GM19025 (cell line): ENCODE data around the gene SIVA1.

ENCODE experiments used
- ATAC-seq: cut with Tn5 transposase; IDR thresholded peaks from one replicate; pipeline ENCODE4 v1.9.1; 2021; ENCODE audit warnings: mild to moderate bottlenecking, low read depth, moderate library complexity; ENCODE audit not compliant: unreplicated experiment

Gene SIVA1

DNA sequence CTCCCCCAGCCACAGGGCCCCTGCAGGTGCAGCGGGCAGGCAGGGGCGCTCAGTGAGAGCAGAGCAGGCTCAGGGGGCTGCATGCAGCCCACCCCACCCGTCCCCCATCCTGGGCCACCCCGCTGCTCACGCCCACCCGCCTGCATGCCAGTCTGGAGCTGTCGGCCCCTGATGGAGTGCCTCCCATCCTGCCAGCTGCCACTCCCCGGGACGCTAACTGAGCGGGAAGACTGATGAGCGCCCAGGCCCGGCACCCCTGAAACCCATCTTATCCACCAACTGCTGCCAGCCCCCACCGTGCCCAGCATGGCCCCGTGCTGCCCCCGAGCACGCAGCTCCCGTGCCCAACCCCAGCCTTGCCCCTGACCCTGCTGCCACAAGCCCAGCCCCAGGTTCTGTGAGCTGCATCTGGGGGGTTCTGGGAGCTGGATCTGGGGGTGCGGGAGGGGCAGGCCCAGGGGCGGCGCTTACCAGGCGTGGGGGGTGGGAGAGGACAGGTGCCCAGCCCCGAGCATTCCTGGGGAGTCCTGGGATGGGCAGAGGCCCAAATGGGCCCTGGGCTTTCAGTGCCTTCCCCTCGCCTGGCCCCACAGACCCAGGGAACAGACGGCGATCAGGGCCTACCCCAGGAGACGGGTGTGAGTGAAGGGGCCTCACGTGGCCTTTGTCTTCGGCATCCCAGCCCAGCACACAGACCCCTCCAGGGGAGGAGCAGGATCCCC lies 29.3 kb downstream of the SIVA1 start:
- ATAC-seq: no peak

DNA sequence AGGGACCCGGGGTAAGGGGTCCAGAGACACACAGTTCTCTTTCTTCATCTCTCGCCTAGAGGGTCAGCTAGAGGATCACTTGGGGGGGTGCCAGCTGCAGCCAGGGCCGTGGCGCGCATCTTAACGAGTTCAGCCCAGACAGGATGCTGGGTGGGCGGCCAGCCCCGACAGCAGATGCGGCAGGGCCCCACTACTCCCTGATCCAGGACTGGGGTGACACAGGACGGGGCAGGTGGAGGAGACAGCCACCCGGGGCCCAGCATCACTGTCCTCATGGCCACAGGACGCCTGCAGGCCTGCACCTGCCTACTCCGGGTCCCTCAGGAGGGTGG lies 29.8 kb downstream of the SIVA1 start:
- no peak for ATAC-seq

DNA sequence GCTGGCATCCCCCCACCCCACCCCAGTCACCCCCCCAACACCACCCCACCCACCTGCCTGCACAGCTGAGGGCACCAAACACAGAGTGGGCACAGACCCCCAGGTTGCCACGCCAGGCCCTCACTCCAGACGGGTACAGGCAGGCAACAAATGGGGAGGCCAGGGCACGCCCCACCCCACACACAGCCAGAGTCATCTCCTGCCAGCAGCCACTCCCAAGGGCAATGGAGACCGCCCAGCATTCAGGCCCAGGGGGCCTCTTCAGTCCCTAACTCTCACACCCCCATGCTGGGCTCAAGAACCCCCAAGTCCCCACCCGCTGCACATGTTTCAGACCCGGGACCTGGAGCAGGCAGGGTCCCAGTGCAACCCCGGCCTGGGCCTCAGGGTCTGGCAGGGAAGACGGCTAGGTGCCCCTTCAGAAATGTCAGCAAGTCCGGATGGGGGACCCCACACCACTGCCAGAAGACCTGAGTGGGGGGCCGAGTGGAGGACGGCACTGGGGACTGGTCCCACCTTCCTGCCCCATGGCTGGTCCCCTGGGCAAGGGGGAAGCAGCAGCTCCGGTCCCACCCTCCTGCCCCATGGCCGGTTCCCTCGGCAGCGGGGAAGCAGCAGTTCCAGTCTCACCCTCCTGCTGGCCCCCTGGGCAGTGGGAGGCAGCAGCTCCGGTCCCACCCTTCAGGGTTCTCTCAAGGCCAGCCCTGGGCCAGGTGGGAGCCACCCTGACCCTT lies 30.7 kb downstream of the SIVA1 start:
- no peak for ATAC-seq

DNA sequence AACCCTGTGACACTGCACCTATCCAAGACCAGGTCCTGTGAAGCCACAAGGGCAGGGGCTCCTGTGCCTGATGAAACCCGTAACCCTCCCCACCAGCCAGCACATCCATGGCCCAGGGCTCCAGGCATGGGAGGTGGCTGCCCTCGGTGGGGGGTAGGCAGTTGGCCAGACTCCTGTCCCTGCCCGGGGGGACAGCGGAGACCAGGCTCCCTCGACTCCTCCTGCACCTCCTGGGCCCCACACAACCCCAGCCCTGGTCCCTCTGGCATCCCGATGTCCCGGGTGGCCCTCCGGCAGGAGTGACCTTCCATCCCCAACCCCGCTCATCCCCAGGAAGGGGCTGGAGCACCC lies 31.2 kb downstream of the SIVA1 start:
- no peak for ATAC-seq

DNA sequence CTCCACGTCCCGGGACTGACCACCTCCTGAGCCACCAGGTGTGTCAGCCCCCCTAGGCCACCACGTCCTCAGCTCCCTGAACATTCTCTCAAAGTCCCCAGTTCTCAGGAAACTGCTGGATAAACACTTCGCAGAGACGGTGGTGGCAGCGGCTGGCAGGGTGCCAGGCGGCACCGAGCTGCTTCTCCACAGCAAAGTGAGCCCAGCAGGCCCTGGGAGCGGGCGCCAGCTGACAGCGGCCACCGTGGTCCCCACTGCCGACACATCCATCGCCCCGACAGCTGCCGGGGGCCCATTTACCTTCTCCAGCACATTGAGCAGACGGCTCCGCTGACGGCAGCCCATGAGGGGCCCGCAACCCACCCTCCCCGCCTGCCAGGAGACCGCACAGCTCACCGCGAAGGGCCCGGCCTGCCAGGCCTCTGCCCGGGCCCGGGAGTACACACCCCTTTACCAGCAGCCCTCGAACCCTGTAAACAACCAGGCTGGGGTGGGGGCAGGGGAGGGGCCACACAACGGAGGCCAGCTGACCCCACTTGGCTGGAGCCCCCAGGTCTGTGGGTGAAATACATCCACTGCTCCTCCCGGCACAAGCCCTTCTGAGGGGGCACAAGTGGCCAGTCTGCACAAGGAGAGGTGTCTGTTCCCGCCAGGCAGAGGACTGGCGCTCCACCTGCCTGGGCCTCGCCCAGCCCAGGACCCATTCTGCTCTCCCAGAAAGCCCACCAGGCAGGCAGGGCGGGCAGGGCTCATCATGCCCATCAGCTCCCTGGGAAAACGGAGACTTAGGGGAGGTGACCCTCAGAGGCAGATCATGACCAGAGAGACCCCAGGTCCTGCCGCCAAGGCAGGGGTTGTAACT lies 32.1 kb downstream of the SIVA1 start:
- no peak for ATAC-seq

DNA sequence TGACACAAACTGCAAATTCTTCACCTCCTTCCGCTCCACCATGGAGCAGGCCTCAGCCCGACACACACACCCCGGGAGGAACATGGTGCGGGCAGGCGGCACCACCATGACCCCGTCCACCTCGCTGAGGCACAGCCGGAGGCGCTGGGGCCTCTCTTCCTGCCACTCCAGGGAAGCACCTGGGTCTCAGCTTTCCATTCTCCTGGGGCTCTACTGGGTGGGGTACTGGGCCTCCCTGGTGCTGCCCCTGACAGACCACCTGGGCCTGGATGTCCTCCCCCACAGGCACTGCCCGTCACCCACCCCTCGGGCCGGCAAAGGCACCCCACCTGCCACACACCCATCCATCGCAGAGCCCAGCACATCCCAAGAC lies 32.7 kb downstream of the SIVA1 start:
- no peak for ATAC-seq

DNA sequence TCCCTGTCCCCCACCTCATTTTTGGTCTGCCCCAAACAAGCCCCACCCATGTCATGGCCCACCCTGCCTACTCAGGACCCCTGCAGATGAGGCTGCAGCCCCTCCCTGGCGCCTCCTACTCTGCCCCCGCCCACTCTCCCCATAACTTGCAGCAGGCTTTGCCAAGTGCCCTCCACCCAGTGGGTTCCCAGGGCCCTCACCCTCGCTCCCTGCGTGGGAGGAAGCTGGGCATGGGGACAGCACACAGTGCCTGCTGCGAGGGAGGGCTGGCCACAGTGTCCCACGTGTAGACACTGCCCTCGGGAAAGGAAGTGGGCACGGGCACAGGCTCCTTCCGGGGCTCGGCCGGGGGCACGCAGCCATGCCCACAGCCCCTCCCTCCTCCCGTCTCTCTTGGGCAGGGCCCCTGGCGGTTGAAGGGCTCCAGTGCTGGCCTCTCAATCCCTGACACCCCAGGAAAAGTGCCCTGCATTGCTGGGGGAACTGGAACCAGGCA lies 33.2 kb downstream of the SIVA1 start:
- no peak for ATAC-seq

DNA sequence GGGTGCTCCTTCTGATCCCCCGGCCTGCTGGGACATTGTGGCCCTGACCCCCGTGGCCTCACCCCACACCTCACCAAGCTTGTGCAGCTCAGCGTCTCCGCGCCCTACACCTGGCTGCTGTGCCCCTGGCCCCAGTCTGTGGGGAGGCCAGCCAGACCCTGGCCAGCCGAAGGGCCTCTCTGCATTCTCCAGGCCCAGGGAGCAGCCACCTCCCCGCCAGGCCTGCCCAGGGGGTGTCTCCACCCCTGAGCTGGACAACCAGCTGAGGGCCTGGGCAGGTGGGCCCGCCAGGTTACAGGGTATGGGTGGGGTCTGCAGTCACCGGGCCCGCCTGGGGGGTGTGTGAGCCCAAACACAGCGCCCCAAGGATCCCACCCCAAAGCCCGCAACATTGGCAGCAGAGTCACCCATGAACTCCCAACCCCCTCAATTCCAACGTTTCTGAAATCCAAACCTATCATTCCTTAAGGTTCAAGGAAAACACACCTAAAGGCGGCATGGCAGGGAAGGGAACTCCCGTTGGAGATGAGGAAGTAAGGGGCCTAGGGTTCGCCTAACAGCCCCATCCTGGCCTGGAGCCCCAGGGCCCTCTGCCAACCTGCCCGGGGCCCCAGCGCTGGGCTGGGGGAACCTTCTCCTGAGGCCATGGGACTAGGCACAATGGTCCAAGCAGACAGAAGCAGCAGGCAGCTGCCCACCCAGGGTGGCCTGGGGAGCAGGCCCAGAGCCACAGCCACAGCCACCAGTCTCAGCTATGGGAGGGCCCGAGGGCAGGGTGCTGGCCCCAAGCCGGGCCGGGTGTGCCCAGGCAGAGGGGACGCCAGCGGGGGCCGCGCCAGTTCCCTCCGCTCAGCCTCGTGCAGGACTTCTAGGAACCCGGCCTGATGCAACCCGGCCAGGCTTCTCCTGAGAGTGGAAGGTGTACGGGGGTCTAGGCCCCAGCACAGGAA lies 34.1 kb downstream of the SIVA1 start:
- ATAC-seq: no peak

DNA sequence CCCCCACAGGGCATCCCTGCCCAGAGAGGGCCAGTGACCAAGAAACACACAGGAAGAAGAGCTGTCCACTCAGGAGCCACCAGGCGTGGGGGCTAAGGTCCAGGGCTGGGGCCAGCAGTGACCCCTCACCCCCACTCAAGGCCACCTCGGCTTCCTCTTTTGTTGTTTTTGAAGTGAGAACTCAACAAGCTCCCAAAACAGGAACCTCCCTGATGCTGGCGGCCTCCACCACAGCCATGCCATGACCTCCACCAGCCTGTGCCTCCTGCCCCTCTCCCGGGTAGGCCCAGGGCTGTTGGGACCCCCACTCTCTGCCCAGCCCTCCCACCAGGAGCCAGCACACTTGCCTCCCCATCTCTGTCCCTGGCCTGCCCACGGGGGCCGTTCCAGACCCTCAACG lies 34.8 kb downstream of the SIVA1 start:
- no peak for ATAC-seq

DNA sequence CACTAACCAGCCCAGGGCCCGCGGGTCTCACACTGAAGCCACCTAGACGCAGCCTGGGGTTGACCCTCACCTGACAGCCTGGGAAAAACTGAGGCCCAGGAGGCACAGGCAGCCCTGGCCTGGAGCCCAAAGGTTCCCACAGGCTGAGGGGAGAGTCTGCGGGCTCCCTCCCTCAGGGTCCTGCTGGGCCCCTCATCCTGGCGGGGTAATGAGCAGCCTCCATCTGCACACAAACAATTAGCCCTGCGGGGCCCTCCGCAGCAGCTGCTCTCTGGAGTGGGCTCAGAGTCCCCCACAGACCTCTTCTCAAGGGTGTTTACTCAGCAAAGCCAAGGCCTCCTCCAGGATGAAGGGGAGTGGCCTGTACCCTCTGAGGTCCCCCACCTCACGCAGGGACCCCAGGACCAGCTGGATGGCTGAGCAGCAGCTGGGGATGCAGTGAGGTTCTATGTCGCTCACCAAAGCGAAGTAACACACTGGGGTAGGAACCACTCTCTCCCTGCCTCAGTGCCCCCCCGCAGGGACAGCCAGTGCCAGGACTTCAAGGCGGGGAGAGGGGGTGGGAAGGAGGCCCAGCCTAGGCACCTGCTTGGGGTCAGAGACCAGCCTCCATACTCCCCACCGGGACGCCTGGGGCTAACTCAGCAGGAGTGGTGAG lies 35.3 kb downstream of the SIVA1 start:
- ATAC-seq: no peak

DNA sequence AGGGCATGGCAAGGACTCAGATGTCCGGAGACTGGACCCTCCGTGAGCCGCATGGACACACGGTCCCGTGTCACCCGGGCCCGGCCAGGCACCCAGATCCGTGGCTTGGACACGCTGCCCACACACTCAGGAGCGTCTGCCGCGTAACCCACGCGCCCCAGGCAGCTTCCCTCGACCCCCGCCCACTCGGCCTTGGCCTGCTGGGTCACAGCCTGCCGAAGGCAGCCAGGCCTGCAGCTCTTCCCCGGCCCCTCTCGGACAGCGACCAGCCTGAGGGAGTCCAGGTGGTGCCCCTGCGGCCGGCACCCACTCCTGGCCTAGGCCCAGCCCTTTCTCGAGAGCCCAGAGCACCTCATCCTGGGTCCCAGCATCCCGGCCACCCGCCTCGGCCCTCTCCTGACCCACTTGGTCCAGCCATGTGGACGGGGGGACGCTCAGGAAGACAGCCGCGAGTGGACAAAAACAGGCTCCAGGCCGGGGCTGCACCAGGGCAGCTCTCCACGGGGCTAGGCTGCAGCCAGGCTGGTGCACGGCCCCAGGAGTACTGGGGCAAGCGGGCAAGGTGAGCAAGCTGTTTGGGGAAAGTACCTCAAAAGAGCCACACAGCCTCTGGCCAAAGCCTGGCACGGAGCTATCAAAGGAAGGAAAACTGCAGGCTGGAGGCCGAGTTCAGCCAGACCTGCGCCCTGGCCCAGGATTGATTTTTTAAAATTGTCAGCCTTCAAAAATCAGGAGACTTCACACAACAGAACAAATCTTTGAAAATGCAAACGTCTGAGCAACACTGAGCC lies 36.1 kb downstream of the SIVA1 start:
- no peak for ATAC-seq

DNA sequence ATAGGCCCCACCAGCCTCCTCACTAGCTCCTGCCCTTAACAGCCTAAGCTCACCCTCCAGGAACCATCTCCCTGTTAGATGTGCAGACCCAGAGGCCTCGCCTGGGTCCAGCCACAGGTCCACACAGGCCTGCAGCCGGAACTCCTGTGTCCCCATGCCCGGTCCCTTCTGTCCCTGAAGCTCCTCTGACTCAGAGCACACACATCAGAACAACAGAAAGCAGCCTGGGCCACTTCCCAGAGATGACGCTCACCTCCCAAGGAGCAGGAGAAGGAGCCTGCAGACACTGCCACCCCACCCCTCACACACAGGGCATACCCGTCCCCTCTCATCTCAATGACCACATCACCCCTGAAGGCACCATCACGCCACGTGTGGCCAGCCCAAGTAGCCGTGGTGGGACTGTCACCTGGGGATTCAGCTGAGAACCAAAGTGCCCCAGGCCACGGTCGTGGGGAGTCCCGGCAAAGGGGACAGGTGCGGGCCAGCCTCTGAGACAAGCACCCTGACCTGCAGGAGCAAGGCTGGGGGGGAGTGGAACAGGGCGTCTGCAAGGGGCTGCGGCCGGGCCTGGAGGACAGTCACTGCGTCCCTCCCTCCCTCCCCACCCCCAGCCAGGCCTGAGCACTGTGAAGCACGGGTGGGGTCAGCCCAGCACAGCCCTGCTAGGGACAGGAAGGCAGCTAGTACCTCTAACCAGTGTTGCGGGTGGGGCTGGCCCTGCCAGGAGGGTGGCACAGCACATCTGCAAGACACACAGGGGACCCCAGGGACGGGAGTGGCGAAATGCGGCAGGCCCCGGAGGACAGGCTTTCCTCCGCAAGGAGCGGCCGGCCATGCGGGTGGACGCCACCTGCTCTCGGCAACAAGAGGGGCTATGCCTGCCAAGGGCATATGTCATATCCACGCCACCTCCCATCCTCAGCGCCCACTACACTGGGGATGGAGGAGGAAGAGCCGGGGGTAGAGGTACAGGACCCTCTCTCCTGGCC lies 37.1 kb downstream of the SIVA1 start:
- ATAC-seq: no peak

DNA sequence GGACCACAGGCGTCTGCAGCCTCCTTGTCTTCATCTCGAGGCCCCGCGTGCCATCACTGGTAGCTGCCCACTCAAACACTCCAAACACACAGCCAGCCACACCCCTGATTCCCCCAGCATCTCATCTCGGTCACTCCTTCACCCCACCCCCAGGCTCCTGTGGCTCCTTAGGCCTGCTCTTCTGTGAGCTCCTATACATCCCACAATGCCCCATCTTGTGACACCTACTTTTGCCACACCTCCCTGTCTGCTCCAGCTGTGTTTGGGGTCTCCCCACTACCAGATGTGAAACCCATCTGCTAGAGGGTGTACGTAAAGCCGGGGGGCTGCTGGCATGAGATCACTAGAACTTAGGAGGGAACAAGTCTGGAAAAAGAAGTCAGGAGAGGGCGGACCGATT lies 38.5 kb downstream of the SIVA1 start:
- ATAC-seq: no peak

DNA sequence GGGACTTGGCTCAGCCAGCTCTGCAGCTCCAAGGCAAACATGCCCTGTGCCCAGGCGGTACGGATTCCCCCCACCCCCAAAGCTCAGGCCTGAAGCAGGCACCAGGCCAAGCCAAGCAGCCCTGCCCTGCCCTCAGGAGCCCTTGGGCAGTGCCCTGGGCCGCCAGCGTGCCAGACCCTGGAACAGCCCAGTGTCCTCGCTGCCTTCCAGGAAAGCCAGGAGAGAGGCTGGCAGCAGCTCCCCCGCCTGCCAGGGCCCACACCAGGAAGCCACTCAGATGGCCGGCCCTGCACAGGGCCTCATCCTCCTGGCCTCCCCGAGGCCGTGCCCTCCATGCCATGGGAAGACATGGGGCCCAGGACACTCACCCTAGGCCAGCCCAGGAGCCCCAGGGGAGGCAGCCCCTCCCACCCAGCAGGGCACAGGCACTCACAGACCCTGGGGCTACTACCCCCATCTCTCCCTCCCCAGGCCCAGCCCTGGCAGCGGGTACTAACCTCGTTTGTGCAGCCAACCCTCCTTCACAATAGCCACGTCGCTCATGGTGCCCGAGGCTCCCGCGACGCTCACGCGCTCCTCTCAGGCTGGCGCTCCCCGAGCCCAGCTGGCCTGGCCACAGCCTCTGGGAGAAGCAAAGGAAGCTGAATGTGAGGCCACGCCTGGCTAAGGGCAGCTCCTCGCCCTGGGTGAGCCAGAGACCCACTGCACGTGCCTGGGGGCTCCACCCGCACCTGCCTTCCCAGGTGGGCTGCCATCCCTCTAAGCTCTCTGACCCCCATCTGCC lies 39.3 kb downstream of the SIVA1 start:
- no peak for ATAC-seq

DNA sequence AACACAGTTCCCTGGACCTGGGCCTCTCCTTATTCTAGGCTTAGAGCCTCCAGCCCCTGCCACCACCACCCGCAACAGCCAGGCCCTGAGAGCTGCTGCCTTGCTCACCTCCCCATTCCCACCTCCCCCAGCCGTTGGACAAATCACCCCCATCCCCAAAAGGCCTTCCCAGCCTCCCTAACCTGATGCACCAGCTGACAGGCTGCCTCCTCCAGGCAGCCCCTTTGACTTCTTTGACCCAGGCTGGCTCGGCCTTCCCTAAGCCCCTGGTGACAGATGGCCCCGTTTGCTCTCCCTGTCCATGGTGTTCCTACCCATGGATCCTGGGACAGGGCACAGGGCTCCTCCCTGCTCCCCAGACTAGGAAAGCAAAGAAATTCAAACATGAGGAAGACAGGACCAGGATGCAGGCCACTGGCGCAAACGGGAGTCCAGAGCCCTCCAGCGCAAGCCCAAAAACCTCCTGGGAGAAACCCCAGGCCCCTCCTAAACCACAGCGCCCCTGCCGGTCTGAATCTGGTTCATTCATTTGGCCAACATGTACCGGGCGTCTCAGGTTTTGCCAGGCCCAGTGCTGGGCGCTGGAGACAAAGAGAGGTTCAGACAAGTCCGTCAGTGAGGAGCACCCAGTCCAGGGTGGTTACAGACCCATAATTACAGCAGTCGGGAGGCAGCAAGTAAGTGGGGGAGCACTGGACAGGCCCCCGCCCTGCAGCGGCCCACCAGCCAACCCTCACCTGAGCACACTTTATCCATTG lies 40.2 kb downstream of the SIVA1 start:
- no peak for ATAC-seq

DNA sequence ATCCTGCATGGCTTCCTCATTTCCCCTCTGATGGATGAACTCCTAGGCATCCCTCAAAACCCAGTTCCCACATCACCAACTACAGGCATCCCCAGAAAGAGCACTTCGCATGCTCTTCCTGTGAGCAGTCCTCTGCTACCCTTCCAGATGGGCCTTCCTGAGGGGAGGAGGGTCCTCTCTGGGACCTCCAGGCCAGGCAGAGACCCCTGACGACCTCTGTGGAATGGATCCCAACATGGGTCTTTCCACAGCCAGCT lies 40.7 kb downstream of the SIVA1 start:
- ATAC-seq: no peak

DNA sequence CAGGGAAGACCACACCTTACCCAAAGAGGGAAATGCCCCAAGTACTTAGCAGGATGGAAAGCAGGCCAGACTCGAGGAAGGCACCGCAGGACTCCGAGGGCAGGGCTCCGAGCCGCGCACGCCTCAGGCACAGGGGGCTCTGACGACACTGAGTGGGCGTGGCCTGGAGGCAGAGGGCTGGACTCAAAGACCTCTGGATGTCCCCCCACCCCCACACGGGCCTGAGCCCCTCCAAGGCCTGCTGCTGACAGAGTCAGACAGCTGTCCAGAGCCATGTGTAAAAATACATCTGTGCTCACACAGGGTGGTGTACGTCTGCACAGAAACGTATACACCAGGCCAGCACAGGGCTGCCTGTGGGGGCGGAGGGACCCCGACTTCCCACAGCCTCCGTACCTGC lies 41.2 kb downstream of the SIVA1 start:
- ATAC-seq: no peak
